ENCODE data around the gene FOXN4.

Gene FOXN4

DNA sequence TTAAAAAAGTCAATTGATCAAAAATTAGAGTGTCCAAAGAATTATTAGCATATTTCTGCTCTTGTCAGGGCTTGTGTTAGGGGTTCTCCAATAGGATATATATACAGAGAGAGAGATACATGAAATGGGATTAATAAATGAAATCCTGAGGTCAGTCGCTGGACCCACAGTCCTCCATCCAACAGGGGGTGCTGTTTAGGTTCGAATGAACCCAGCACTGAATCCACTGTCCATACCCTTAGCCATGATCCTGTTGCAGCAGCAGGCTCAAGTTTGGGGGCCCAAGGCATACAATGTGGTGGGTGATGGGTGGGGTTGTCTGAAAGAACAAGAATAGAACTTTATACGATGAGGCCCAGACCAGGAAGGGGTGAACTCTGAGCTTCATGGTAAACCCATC is 37.8 kb upstream of the FOXN4 start:
- TF ChIP-seq, protein P1, sequence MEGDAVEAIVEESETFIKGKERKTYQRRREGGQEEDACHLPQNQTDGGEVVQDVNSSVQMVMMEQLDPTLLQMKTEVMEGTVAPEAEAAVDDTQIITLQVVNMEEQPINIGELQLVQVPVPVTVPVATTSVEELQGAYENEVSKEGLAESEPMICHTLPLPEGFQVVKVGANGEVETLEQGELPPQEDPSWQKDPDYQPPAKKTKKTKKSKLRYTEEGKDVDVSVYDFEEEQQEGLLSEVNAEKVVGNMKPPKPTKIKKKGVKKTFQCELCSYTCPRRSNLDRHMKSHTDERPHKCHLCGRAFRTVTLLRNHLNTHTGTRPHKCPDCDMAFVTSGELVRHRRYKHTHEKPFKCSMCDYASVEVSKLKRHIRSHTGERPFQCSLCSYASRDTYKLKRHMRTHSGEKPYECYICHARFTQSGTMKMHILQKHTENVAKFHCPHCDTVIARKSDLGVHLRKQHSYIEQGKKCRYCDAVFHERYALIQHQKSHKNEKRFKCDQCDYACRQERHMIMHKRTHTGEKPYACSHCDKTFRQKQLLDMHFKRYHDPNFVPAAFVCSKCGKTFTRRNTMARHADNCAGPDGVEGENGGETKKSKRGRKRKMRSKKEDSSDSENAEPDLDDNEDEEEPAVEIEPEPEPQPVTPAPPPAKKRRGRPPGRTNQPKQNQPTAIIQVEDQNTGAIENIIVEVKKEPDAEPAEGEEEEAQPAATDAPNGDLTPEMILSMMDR (conservative IDR thresholded peaks at IDR 0.05; ENCODE audit: control insufficient read depth, insufficient read depth, low read depth, low read length), result peak; percentile 13
- no peak for DNase-seq (ENCODE audit: low read depth)
- H3K4me3 ChIP-seq (ENCODE audit: control insufficient read depth, low read depth, low read length), result no peak overlapping the region

- TF ChIP-seq, protein P1 (conservative IDR thresholded peaks at IDR 0.05; ENCODE audit: control insufficient read depth, insufficient read depth, low read depth, low read length), result no peak
- DNase-seq (ENCODE audit: low read depth), result no peak
- no peak overlapping the region for H3K4me3 ChIP-seq (ENCODE audit: control insufficient read depth, low read depth, low read length)
These were observed 36.3 kb upstream of the FOXN4 start for GRCh38 chr12:109345428-109345827.

DNA sequence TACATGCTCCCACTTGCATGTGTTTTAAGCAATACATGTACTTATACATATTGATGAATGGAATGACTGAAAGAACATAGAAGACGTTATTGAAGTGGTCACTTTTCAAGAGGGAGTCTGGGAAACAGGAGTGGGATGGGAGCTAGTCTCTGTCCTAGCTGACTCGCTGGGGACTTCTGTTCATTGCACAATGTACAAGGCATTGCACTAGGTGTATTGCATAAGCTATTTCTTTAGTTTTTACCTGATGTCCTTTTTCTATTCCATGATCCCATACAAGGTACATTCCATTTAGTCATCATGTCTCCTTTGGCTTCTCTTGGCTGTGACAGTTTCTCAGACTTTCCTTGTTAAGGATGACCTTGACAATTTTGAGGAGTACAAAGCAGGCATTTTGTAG is 34.6 kb upstream of the FOXN4 start:
- TF ChIP-seq, protein P1 (conservative IDR thresholded peaks at IDR 0.05; ENCODE audit: control insufficient read depth, insufficient read depth, low read depth, low read length), result no peak
- no peak overlapping the region for H3K4me3 ChIP-seq (ENCODE audit: control insufficient read depth, low read depth, low read length)
- no peak for DNase-seq (ENCODE audit: low read depth)

DNA sequence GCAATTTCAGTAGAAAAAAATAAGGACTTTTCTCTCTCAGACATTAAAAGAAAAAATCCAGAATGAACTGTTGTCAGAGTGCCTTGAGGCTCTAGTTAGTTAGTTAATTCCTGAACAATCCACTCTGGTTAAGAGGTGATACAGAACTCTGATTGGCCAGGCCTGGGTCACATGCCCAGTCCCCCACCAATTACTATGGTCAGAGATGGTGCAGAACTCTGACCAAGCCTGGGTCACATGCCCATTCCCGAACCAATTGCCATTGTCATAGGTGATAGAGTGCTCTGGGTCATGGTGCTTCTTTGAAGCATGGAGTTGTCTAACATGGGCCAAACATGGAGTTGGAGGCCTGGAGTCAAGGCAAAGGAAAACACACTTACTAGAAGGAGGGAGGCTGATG is 27.5 kb upstream of the FOXN4 start:
- TF ChIP-seq, protein P1 (conservative IDR thresholded peaks at IDR 0.05; ENCODE audit: control insufficient read depth, insufficient read depth, low read depth, low read length), result no peak

DNA sequence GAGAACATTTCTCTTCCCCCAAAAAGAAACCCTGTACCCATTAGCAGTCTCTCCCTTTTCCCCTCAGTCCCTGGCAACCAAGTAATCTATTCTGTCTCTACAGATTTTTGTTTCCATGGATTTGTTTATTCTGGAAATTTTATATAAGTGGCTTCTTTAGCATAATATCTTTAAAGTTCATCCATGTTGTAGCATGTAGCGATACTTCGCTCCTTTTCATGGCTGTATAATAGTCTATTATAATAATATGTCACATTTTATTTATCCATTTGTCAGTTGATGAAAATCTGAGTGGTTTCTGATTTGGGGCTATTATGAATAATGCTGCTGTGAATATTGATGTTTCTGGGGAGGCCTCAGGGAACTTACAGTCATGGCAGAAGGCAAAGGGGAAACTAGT is 25.8 kb upstream of the FOXN4 start:
- H3K4me3 ChIP-seq (ENCODE audit: control insufficient read depth, low read depth, low read length), result no peak overlapping the region
- TF ChIP-seq, protein P1 (conservative IDR thresholded peaks at IDR 0.05; ENCODE audit: control insufficient read depth, insufficient read depth, low read depth, low read length), result no peak
- DNase-seq (ENCODE audit: low read depth), result no peak

More for the DNA sequence above, 27.5 kb upstream of the FOXN4 start:
- no peak overlapping the region for H3K4me3 ChIP-seq (ENCODE audit: control insufficient read depth, low read depth, low read length)
- no peak for DNase-seq (ENCODE audit: low read depth)

DNA sequence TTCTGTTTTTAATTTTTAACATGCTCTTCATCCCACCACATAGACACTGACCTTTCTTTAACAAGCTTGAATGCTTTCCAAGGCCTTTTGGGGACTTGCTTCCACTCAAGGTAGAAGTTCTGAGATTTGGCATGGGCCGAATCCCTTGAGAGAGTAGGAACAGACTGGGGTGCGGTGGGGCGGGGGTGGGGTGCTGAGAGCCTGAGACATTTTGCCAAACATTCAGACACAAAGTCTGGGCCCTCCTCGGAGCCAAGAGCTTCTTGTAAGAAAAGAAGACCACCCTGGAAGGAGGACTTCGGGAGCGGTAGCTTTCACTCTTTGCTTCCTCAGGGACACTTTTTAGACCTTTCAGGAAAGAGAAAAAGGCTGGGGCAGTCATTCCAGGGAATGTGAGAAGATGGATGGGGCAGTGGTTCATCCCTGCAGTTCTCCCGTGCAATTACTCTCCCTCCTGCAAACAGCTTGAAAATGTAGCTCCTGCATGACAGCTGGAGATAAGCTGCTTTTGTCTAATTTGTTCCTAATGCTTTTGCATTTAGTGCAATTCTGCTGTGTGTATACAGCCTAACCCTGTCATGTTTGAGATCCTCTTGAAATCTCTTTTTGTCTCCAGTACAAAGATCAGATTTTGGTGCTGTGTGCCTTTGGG is 22.3 kb upstream of the FOXN4 start:
- no peak for DNase-seq (ENCODE audit: low read depth)
- no peak overlapping the region for H3K4me3 ChIP-seq (ENCODE audit: control insufficient read depth, low read depth, low read length)
- TF ChIP-seq, protein P1 (conservative IDR thresholded peaks at IDR 0.05; ENCODE audit: control insufficient read depth, insufficient read depth, low read depth, low read length), result no peak
